ENCODE measurements around the gene SIMC1.
A peak's percentile ranks its signal among the peaks of the same experiment; 100 is the strongest.
"Not testable (repeated sequence)": the region's sequence is repeated elsewhere in the genome, so short reads cannot be mapped to it uniquely, and the experiment has no call there.

Gene SIMC1

DNA sequence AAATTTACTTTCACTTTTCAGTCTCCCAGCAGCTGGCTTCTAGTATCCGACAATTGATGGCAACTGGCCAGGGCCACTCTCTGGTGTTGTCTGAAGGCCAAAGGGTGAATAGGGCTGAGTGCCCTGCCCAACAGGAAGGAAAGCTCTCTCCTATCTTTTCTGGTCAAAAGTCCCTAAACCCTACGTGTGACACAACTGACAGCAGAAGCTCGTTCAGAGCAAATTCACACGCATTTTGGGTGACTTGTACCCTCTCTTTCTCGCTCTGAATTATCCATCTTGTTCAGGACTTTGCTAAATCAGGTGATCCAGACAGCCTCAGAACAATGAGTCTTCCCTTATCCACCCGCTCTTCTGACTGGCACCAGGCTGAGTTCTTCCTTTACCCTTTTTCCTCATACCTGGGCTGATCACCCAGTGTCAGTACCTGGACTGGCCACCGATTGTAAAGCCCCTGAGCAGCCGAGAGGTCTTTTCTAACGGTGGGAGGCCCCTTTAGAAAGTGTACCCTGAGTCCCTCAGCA lies 21.8 kb upstream of the SIMC1 start:
- not testable (repeated sequence) for DNase-seq

- DNase-seq: not testable (repeated sequence)
Measured at GRCh38 chr5:176217188-176217729, 21.0 kb upstream of the SIMC1 start.

GRCh38 chr5:176217764-176218163 lies 20.5 kb upstream of the SIMC1 start:
- DNase-seq: not testable (repeated sequence)

DNA sequence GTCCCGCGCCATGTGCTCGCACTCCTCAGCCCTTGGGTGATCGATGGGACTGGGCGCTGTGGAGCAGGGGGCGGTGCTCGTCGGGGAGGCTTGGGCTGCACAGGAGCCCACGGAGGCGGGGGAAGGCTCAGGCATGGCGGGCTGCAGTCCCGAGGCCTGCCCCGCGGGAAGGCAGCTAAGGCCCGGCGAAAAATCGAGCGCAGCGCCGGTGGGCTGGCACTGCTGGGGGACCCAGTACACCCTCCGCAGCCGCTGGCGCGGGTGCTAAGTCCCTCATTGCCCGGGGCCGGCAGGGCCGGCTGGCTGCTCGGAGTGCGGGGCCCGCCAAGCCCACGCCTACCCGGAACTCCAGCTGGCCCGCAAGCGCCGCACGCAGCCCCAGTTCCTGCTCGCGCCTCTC lies 16.2 kb upstream of the SIMC1 start:
- DNase-seq: not testable (repeated sequence)

- DNase-seq: not testable (repeated sequence)
Measured at GRCh38 chr5:176228358-176228757, 9.9 kb upstream of the SIMC1 start.

DNA sequence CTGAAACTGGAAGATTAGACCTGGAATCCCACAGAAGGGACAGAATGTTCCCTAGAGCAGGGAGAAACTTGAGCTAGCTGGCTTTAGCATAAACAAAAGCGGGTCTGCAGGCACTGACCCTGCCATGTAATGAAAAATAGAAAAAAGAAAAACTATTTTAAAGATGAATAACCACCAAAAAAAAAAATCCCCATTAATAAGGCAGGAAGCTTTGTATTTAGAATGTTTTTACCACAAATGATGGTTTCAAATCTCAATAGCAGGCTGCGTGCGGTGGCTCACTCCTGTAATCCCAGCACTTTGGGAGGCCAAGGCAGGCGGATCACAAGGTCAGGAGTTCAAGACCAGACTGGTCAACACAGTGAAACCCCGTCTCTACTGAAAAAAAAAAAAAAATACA lies 5.0 kb upstream of the SIMC1 start:
- not testable (repeated sequence) for DNase-seq

- DNase-seq: peak; percentile 6
Measured at GRCh38 chr5:176235155-176235554, 3.1 kb upstream of the SIMC1 start.

GRCh38 chr5:176238645-176239283 lies 540 bp downstream of the SIMC1 start:
- DNase-seq: not testable (repeated sequence)

DNA sequence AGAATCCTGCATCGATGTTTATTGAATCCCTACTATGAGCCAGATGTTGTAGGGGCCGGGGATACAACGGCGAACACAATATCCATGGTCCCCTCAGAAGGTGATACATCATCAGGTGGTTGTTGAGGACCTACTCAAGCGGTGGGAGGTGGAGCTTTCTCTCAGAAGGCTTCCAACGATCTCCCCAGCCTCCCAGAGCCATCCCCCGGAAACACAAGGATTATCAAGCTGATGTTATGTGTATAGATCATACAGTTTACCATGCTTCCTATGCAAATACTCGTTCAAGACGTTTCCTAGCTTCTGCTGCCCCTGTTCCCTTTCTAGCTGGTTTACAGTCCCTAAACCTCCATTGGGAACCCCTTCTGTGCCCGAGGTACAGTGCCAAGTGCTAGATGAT lies 1.1 kb downstream of the SIMC1 start:
- DNase-seq: not testable (repeated sequence)

DNA sequence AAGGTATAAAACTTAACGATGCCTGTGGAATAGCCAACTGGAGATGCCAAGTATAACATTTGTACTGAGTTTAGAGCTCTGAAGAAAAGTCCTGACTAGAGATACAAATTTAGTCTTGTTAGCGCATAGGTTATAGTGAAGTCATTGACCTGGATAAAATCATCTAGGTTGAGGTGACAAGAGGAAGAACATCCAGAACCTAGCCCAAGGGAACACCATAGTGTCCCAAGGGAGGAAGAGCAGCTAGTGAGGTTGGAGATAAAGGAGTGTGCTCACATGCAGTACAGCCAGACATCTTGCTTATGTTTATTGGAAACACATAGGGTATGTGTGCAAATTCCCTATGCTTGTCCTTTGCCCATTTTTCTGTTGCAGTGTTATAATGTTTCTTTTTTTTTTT lies 6.1 kb downstream of the SIMC1 start:
- not testable (repeated sequence) for DNase-seq

DNA sequence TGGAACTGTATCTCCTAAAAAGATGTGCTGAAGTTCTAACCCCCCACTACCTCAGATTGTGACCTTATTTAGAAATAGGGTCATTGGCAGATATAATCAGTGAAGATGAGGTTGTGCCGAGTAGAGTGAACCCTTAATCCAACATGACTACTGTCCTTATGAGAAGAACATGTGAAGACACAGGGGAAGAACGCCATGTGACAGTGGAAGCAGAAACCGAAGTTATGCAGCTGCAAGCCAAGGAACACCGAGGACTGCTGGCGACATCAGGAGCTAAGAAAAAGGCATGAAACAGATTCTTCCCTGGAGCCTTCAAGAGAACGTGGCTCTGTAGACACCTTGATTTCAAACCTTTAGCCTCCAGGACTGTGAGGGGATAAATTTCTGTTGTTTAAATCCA lies 6.8 kb downstream of the SIMC1 start:
- DNase-seq: not testable (repeated sequence)

DNA sequence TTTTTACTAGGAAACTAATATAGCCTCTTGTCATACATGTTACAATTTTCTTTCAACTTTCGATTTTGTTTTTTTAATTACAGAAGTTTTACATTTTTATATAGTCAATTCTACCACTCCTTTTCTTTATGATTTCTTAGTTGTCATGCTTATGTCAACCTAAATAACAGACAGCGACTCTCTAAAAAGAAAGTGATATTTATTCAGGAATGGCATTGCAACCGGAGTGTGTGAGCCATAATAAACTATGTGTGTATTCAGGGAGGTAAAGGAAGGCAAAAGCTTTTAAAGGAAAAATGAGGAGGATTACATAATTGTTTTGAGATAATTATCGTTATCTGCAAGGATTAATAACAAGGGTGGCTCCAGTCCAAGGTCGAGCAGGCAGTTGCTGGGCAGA lies 7.3 kb downstream of the SIMC1 start:
- not testable (repeated sequence) for DNase-seq

DNA sequence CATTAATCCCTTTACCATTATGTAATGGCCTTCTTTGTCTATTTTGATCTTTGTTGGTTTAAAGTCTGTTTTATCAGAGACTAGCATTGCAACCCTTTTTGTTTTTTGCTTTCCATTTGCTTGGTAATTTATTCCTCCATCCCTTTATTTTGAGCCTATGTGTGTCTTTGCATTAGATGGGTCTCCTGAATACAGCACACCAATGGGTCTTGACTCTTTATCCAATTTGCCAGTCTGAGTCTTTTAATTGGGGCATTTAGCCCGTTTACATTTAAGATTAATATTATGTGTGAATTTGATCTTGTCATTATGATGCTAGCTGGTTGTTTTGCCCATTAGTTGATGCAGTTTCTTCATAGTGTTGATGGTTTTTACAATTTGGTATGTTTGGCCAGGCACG lies 12.5 kb downstream of the SIMC1 start:
- DNase-seq: not testable (repeated sequence)

DNA sequence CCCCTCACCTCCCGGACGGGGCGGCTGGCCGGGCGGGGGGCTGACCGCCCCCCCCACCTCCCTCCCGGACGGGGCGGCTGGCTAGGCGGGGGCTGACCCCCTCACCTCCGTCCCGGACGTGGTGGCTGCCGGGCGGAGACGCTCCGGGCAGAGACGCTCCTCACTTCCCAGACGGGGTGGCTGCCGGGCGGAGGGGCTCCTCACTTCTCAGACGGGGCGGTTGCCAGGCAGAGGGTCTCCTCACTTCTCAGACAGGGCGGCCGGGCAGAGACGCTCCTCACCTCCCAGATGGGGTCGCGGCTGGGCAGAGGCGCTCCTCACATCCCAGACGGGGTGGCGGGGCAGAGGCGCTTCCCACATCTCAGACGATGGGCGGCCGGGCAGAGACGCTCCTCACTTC lies 13.9 kb downstream of the SIMC1 start:
- not testable (repeated sequence) for DNase-seq

DNA sequence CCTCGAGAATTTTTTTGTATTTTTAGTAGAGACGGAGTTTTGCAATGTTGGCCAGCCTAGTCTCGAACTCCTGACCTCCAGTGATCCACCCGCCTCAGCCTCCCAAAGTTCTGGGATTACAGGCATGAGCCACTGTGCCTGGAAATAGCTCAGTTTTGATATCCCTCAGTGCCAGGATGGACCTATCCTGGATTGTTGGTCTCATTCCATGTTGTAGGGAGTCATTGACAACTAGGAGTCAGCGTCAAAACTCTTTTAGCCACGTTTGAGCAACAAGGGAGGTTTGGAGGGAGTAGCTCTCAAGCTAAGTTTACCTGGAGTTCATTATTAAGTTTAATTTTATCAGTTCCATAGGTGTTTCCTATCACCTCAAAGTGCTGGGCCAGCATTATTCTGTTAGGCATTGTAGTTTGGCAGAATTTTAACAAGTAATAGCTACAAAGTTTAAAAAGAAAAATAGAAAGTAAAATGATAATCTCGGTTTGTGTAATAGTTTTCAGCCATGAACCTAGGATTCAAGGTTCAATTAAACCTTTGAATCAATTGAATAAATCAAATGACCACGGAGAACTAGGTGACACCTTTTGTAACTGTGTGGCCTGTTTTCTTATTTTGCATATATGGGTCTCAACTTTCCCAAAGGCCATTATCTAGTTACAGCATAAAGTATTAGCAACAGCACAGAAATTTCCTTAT lies 15.3 kb downstream of the SIMC1 start:
- DNase-seq: not testable (repeated sequence)

DNA sequence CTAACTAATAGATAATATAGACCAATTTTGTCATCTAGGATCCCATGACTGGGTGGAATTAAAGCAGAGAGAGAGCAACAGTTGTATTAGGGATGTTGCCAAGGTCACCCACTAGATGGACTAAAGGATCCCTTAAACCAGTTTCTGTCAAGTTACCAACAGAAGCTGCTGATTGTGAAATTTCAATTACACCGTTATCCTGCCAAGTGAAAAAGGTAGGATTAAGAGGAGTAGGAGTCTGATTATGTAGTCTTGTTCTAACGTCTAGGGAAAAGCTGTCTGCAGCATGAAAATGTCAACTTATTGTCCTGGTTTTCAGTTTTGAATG lies 15.8 kb downstream of the SIMC1 start:
- not testable (repeated sequence) for DNase-seq

DNA sequence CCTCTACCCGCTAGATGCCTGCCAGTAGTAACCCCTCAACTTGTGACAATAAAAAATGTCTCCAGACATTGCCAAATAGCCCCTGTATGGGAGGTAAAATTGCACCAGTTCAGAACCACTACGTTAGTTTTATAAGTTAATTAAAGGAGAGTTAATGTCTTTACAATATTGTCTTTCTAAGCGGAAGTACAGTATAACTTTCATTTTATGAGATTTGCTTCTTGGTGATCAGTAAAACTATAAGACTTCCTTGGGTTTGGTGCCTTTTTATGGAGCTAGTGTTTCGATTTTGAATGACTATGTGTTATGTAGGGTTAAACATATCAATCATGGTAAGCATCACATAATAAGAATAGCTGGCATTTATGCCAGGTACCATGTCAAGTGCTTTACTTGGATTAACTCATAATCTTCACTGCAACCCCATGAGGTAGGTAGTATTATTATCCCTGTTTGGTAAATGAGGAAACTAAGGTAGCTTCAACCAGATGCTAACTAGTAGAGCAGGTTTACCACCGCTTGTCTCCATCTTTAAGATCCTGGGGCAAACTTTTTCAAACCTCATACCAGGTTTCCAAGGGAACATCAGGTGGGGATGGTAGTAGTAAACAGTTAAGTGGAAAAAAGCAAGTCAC lies 19.8 kb downstream of the SIMC1 start:
- not testable (repeated sequence) for DNase-seq

- DNase-seq: not testable (repeated sequence)
Measured at GRCh38 chr5:176260682-176261081, 22.5 kb downstream of the SIMC1 start.

DNA sequence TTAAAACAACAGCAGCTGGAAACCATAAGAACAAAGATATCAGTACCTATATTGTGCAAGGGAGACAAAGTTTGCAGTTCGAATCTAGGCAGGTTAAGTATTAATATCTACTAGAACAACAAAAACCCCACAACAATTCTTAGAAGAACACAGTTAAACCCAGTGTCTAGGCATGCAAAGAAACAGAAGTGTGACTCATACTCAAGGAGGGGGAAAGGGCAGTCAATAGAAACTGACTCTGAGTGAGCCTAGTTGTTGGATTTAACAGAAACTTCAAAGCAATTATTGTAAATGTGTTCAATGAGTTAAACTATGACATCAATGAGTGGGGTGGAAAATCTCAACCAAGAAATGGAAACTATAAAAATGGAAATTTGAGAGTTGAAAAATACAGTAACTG lies 28.2 kb downstream of the SIMC1 start:
- DNase-seq: not testable (repeated sequence)

DNA sequence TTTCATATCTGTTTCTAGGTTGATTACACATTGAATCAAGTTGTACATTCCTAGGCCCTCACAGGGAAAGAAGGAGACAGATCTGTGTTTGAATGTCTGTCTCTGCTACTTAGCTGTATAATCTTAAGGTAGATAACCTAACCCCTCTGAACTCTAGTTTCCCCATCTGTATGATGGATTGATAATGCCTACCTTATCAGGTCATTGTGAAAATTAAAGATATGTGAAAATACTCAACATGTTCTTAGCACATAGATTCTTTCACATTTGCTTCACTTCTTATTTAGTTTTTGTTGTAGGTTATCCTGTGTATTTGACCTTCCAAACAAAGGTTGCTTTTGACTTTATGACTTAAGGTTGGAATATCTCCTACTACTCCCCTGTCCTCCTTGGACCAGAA lies 50.8 kb downstream of the SIMC1 start:
- not testable (repeated sequence) for DNase-seq

DNA sequence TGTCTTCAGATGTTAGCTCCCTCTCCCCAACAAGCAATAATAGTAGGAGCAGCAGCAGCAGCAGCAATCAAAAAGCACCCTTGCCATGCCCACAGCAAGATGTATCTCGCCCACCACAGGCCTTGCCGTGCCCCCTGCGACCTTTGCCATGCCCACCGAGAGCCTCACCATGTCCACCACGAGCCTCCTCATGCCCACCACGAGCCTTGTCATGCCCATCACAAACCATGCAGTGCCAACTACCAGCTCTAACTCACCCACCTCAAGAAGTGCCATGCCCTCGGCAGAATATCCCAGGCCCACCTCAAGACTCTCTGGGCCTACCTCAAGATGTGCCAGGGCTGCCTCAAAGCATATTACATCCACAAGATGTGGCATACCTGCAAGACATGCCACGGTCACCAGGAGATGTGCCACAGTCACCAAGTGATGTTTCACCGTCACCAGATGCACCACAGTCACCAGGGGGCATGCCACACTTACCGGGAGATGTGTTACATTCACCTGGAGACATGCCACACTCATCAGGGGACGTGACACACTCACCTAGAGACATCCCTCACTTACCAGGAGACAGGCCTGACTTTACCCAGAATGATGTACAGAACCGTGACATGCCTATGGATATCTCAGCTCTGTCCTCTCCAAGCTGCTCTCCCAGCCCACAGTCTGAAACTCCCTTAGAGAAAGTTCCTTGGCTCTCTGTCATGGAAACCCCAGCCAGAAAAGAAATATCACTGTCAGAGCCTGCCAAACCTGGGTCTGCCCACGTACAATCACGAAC lies 52.0 kb downstream of the SIMC1 start:
- not testable (repeated sequence) for DNase-seq

DNA sequence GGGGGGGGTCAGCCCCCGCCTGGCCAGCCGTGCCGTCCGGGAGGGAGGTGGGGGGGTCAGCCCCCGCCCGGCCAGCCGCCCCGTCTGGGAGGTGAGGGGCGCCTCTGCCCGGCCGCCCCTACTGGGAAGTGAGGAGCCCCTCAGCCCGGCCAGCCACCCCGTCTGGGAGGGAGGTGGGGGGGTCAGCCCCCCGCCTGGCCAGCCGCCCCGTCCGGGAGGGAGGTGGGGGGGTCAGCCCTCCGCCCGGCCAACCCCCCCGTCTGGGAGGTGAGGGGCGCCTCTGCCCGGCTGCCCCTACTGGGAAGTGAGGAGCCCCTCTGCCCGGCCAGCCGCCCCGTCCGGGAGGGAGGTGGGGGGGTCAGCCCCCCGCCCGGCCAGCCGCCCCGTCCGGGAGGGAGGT lies 67.1 kb downstream of the SIMC1 start:
- not testable (repeated sequence) for DNase-seq

Data from NCI-H187 treated with DMSO at 0.1 percent for 48 hours (cell line).